SK-N-SH treated with all-trans-retinoic acid at 6 μM for 48 hours (cell line): ENCODE results near the gene SKIC3.
A peak's percentile ranks its signal among the peaks of the same experiment; 100 is the strongest.

ENCODE experiments used
- ATAC-seq: fragments of 200-7000 bp; cut with Tn5 transposase; 3 replicates; pipeline ENCODE4 v1.9.1; 2020; ENCODE audit warnings: mild to moderate bottlenecking, moderate library complexity
- ARNTL ChIP-seq: fragments of 450-650 bp; formaldehyde crosslinking; IDR thresholded peaks from 2 replicates; pipeline ENCODE4 v1.5.0; 2020; ENCODE audit warnings: low read depth, mild to moderate bottlenecking, moderate library complexity, borderline replicate concordance
- BACH2 ChIP-seq: fragments of 250-450 bp; sonication (Bioruptor Pico); IDR thresholded peaks from 2 replicates; pipeline ENCODE4 v1.9.0; 2021; ENCODE audit warnings: mild to moderate bottlenecking, borderline replicate concordance
- CREB5 ChIP-seq: fragments of 250-450 bp; sonication (Bioruptor Pico); IDR thresholded peaks from 2 replicates; pipeline ENCODE4 v1.5.1; 2020; ENCODE audit warnings: low read depth, mild to moderate bottlenecking, moderate library complexity
- CSDC2 ChIP-seq: fragments of 250-450 bp; sonication (Bioruptor Pico); IDR thresholded peaks from 2 replicates; pipeline ENCODE4 v1.5.0; 2020; ENCODE audit warnings: mild to moderate bottlenecking, moderate library complexity
- CSRNP3 ChIP-seq: fragments of 250-450 bp; sonication (Bioruptor Pico); IDR thresholded peaks from 2 replicates; pipeline ENCODE4 v1.5.1; 2021; ENCODE audit warnings: mild to moderate bottlenecking, moderate library complexity
- GLIS3 ChIP-seq: fragments of 250-450 bp; sonication (Bioruptor Pico); IDR thresholded peaks from 2 replicates; pipeline ENCODE4 v1.5.0; 2020; ENCODE audit warnings: mild to moderate bottlenecking, moderate library complexity
- ISL1 ChIP-seq: fragments of 250-450 bp; sonication (Bioruptor Pico); IDR thresholded peaks from 2 replicates; pipeline ENCODE4 v2.1.2; 2022; ENCODE audit warnings: mild to moderate bottlenecking, moderate library complexity
- OSR1 ChIP-seq: fragments of 250-450 bp; sonication (Bioruptor Pico); IDR thresholded peaks from 2 replicates; pipeline ENCODE4 v1.8.0; 2022; ENCODE audit warnings: moderate library complexity, mild to moderate bottlenecking, inconsistent platforms
- POU6F1 ChIP-seq: fragments of 250-450 bp; sonication (Bioruptor Pico); IDR thresholded peaks from 2 replicates; pipeline ENCODE4 v1.8.0; 2021; ENCODE audit warnings: low read depth, mild to moderate bottlenecking, moderate library complexity, borderline replicate concordance
- PPARA ChIP-seq: fragments of 250-450 bp; sonication (Bioruptor Pico); IDR thresholded peaks from 2 replicates; pipeline ENCODE4 v1.5.0; 2020; ENCODE audit warnings: mild to moderate bottlenecking, borderline replicate concordance
- RARB ChIP-seq: fragments of 250-450 bp; sonication (Bioruptor Pico); IDR thresholded peaks from 2 replicates; pipeline ENCODE4 v1.8.0; 2021; ENCODE audit warnings: mild to moderate bottlenecking, moderate library complexity
- SNAI2 ChIP-seq: fragments of 250-450 bp; sonication (Bioruptor Pico); IDR thresholded peaks from 2 replicates; pipeline ENCODE4 v1.5.0; 2020; ENCODE audit warnings: mild to moderate bottlenecking, moderate library complexity
- TCF4 ChIP-seq: fragments of 250-450 bp; sonication (Bioruptor Pico); IDR thresholded peaks from 2 replicates; pipeline ENCODE4 v1.8.0; 2021; ENCODE audit warnings: mild to moderate bottlenecking, moderate library complexity, borderline replicate concordance
- TOX ChIP-seq: fragments of 250-450 bp; sonication (Bioruptor Pico); IDR thresholded peaks from 2 replicates; pipeline ENCODE4 v1.8.0; 2021; ENCODE audit warnings: mild to moderate bottlenecking, moderate library complexity, borderline replicate concordance
- TSHZ2 ChIP-seq: fragments of 250-450 bp; sonication (Bioruptor Pico); IDR thresholded peaks from 2 replicates; pipeline ENCODE4 v1.5.0; 2020; ENCODE audit warnings: mild to moderate bottlenecking, moderate library complexity
- ZC3H10 ChIP-seq: fragments of 250-450 bp; sonication (Bioruptor Pico); IDR thresholded peaks from 2 replicates; pipeline ENCODE4 v1.5.1; 2021; ENCODE audit warnings: mild to moderate bottlenecking, moderate library complexity
- ZFP3 ChIP-seq: fragments of 250-450 bp; sonication (Bioruptor Pico); IDR thresholded peaks from 2 replicates; pipeline ENCODE4 v1.5.0; 2020; ENCODE audit warnings: mild to moderate bottlenecking, moderate library complexity
- ZFP30 ChIP-seq: fragments of 450-650 bp; formaldehyde crosslinking; IDR thresholded peaks from 2 replicates; pipeline ENCODE4 v1.5.0; 2022; ENCODE audit warnings: mild to moderate bottlenecking, moderate library complexity
- ZNF565 ChIP-seq: fragments of 450-650 bp; formaldehyde crosslinking; conservative IDR thresholded peaks from 2 replicates; pipeline ENCODE4 v1.5.0; 2020; ENCODE audit warnings: low read depth, mild to moderate bottlenecking, moderate library complexity
- ZNF70 ChIP-seq: fragments of 450-650 bp; formaldehyde crosslinking; IDR thresholded peaks from 2 replicates; pipeline ENCODE4 v1.5.0; 2020; ENCODE audit warnings: mild to moderate bottlenecking, moderate library complexity
- ZNF8 ChIP-seq: fragments of 450-650 bp; formaldehyde crosslinking; IDR thresholded peaks from 2 replicates; pipeline ENCODE4 v1.5.0; 2020; ENCODE audit warnings: mild to moderate bottlenecking, moderate library complexity

Gene SKIC3

GRCh38 chr5:95557841-95558240 lies 3.1 kb upstream of the SKIC3 start (continued):
- TF ChIP-seq TSHZ2 (CRISPR knock-in tag), result no peak
- no peak for TF ChIP-seq ARNTL
- no peak for TF ChIP-seq SNAI2
- TF ChIP-seq CSDC2, result no peak
- TF ChIP-seq ZNF70 (CRISPR knock-in tag), result no peak

GRCh38 chr5:95555553-95555952 lies 776 bp upstream of the SKIC3 start:
- no peak for ATAC-seq
- TF ChIP-seq RARB (no peak), GLIS3 (CRISPR knock-in tag) (no peak), ZNF565 (CRISPR knock-in tag) (no peak), CSRNP3 (CRISPR knock-in tag) (no peak), ZFP30 (CRISPR knock-in tag) (no peak), ISL1 (CRISPR knock-in tag) (no peak), OSR1 (no peak), ZFP3 (no peak), TCF4 (CRISPR knock-in tag) (no peak), BACH2 (CRISPR knock-in tag) (no peak), TSHZ2 (CRISPR knock-in tag) (no peak), CREB5 (CRISPR knock-in tag) (no peak), CSDC2 (no peak), ARNTL (no peak), POU6F1 (CRISPR knock-in tag) (no peak), PPARA (CRISPR knock-in tag) (no peak), ZC3H10 (CRISPR knock-in tag) (no peak)

- no peak for TF ChIP-seq CSRNP3 (CRISPR knock-in tag)
- TF ChIP-seq TOX (CRISPR knock-in tag), result no peak
- no peak for TF ChIP-seq ZFP30 (CRISPR knock-in tag)
- TF ChIP-seq RARB, result no peak
- TF ChIP-seq ZNF8 (CRISPR knock-in tag), result no peak
- no peak for TF ChIP-seq ZNF70 (CRISPR knock-in tag)
- TF ChIP-seq GLIS3 (CRISPR knock-in tag), result no peak
- TF ChIP-seq SNAI2, result no peak
- TF ChIP-seq PPARA (CRISPR knock-in tag), result no peak
- no peak for TF ChIP-seq POU6F1 (CRISPR knock-in tag)
- TF ChIP-seq ARNTL, result no peak
- ATAC-seq, result peak; percentile 51; the same call in 2 of the 3 replicates
Observed at GRCh38 chr5:95554331-95554646, 488 bp downstream of the SKIC3 start.
